Activated CD8-positive, alpha-beta T cell treated with anti-CD3 and anti-CD28 coated beads for 36 hours (primary cell): ENCODE data around the gene CIAO3. TPM values are rescaled to one million over a fixed set of nuclear protein-coding genes. Genes with fewer than 3 reads are reported as not detected.
"Not testable (repeated sequence)": the region's sequence is repeated elsewhere in the genome, so short reads cannot be mapped to it uniquely, and the experiment has no call there.

Source experiments
- ATAC-seq: fragments of 200-7000 bp; cut with Tn5 transposase; one replicate; pipeline ENCODE4 v1.10.0; 2021; ENCODE audit warnings: mild to moderate bottlenecking, moderate library complexity
- CTCF ChIA-PET: fragments of 350-600 bp; sonication (Branson Sonifier 250); formaldehyde crosslinking; loops from one replicate; lab custom pipeline; 2021; ENCODE audit warnings: antibody characterized with exemption; lab: Charles Lee
- POLR2A ChIA-PET: fragments of 350-600 bp; sonication (Branson Sonifier 250); formaldehyde crosslinking; loops from one replicate; lab custom pipeline; 2021; ENCODE audit warnings: antibody characterized with exemption; lab: Charles Lee
- DNase-seq: peaks from one replicate; pipeline ENCODE4 v3.0.0-alpha.2; 2020
- H3K27ac Mint-ChIP-seq: one replicate; pipeline ENCODE4 v1.8.0; 2021; ENCODE audit warnings: mild to moderate bottlenecking, mixed read lengths
- H3K27me3 Mint-ChIP-seq: one replicate; pipeline ENCODE4 v1.8.0; 2021; ENCODE audit warnings: mixed read lengths
- H3K36me3 Mint-ChIP-seq: one replicate; pipeline ENCODE4 v1.8.0; 2021; ENCODE audit warnings: low read depth, mixed read lengths
- H3K4me1 Mint-ChIP-seq: one replicate; pipeline ENCODE4 v1.8.0; 2021; ENCODE audit warnings: low read depth, mixed read lengths
- H3K4me3 Mint-ChIP-seq: one replicate; pipeline ENCODE4 v1.8.0; 2021; ENCODE audit warnings: mild to moderate bottlenecking, moderate library complexity, mixed read lengths
- H3K9me3 Mint-ChIP-seq: one replicate; pipeline ENCODE4 v1.8.0; 2021; ENCODE audit warnings: mixed read lengths
- CTCF ChIP-seq: fragments of 200-600 bp; IDR thresholded peaks from one replicate; pipeline ENCODE4 v1.8.0; 2022; ENCODE audit warnings: antibody characterized with exemption, mild to moderate bottlenecking
- intact Hi-C: fragments of 100-400 bp; cut with micrococcal nuclease; formaldehyde crosslinking; loops from one replicate; pipeline ENCODE4 v1.10.0; 2022
- total RNA-seq, 2 experiments: library from RNA; stranded (reverse); gene quantifications; one replicate each; pipeline ENCODE4 v1.2.3, GENCODE V29; 2021

Gene CIAO3
- total RNA-seq, 2 experiments from 2014 or later = 21.3 to 25.0 TPM

- H3K27me3 Mint-ChIP-seq = peaks cover 10% of the 10 kb centered on the region
- ChIA-PET POLR2A (interaction anchor here (1.1 to 3.9 kb wide), 9 partner anchors 11 to 70 kb away, joined by 3 to 37 read pairs (median 5); partner anchors contain the start of genes CCDC78, HAGHL and STUB1), CTCF (interaction anchor here (0.8 to 11.9 kb wide), 10 partner anchors 8 to 70 kb away, joined by 3 to 207 read pairs (median 3); partner anchors contain the start of genes ANTKMT, CCDC78, CHTF18 and CIAO3)
- ATAC-seq (peak; percentile 10), DNase-seq (no peak)
- no peaks in the 10 kb centered on the region for H3K36me3 Mint-ChIP-seq
- H3K4me1 Mint-ChIP-seq = peaks cover 27% of the 10 kb centered on the region
- intact Hi-C loops = no loop called here
- no peaks in the 10 kb centered on the region for H3K9me3 Mint-ChIP-seq
- H3K4me3 Mint-ChIP-seq = peak overlapping the region; percentile 80
- TF ChIP-seq CTCF = peak; percentile 40
- H3K27ac Mint-ChIP-seq = no peak overlapping the region
Observed at GRCh38 chr16:715477-716199, 25.2 kb downstream of the CIAO3 start.

- Mint-ChIP-seq H3K27me3 (peaks cover 12% of the 10 kb centered on the region), H3K4me3 (peak within 1 kb of the TSS; percentile 80), H3K9me3 (no peaks in the 10 kb centered on the region), H3K36me3 (no peaks in the 10 kb centered on the region), H3K4me1 (peaks cover 21% of the 10 kb centered on the region), H3K27ac (no peak within 1 kb of the TSS)
- DNase-seq (peak; percentile 94), ATAC-seq (peak; percentile 87)
- no peak for TF ChIP-seq CTCF
- CTCF ChIA-PET = interaction anchor here (0.9 to 11.9 kb wide), 7 partner anchors 11 to 71 kb away, joined by 3 to 207 read pairs (median 3); partner anchors contain the start of genes ANTKMT, CCDC78, CHTF18 and CIAO3
- intact Hi-C loops = no loop called here
- POLR2A ChIA-PET = interaction anchor here (1.1 to 3.9 kb wide), 5 partner anchors 11 to 71 kb away, joined by 3 to 37 read pairs (median 4); partner anchors contain the start of genes CCDC78 and HAGHL
Observed at GRCh38 chr16:714558-715476, 26.0 kb downstream of the CIAO3 start, which contains the start of gene METRN. METRN (plus strand) TSS chr16:715118; CDS start chr16:715290, 172 bp downstream.

- ATAC-seq (no peak), DNase-seq (no peak)
- H3K27me3 Mint-ChIP-seq = peaks cover 17% of the 10 kb centered on the region
- CTCF ChIA-PET = interaction anchor here (2.9 to 11.9 kb wide), 3 partner anchors 11 to 72 kb away, joined by 13 to 207 read pairs (median 149); partner anchors contain the start of genes ANTKMT, CCDC78, CHTF18 and HAGHL
- TF ChIP-seq CTCF = no peak
- intact Hi-C loops = no loop called here
- H3K36me3 Mint-ChIP-seq = no peaks in the 10 kb centered on the region
- no peak overlapping the region for H3K27ac Mint-ChIP-seq
- POLR2A ChIA-PET = interaction anchor here (1.5 to 3.9 kb wide), 2 partner anchors 12 to 19 kb away, joined by 3 to 37 read pairs; partner anchors contain the start of genes CCDC78 and HAGHL
- no peak overlapping the region for H3K4me3 Mint-ChIP-seq
- H3K9me3 Mint-ChIP-seq = no peaks in the 10 kb centered on the region
- H3K4me1 Mint-ChIP-seq = peaks cover 16% of the 10 kb centered on the region
Observed at GRCh38 chr16:714079-714478, 26.7 kb downstream of the CIAO3 start.

DNA sequence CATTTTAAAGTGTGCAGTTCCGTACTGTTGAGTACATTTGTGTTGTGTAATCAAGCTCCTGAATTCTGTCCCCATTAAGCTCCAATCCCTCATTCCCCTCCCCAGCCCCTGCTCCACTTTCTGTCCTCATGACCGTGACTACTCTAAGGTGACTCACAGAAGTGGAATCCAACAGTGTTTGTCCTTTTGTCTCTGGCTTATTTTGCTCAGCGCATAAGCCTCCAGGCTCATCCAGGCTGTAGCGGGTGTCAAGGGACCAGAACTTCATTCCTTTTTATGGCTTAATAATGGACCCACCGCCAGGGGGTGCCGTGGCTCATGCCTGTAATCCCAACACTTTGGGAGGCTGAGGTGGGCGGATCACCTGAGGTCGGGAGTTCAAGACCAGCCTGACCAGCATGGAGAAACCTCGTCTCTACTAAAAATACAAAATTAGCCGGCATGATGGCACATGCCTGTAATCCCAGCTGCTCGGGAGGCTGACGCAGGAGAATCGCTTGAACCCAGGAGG, 28.0 kb downstream of the CIAO3 start:
- peak; percentile 87 for DNase-seq
- peaks cover 29% of the 10 kb centered on the region for H3K27me3 Mint-ChIP-seq
- not testable (repeated sequence) for ATAC-seq, H3K27ac Mint-ChIP-seq, H3K9me3 Mint-ChIP-seq, H3K36me3 Mint-ChIP-seq, H3K4me3 Mint-ChIP-seq, H3K4me1 Mint-ChIP-seq
- TF ChIP-seq CTCF = peak; percentile 63
- intact Hi-C loops = loop anchor here (2.0 kb wide), 1 partner anchor 72 kb away; no protein-coding TSS in a partner anchor
- ChIA-PET CTCF (interaction anchor here (0.8 to 11.9 kb wide), 18 partner anchors 9 to 284 kb away, joined by 3 to 207 read pairs (median 4); partner anchors contain the start of genes ANTKMT, CCDC78, CHTF18 and CIAO3), POLR2A (interaction anchor here (0.9 to 1.7 kb wide), 4 partner anchors 9 to 76 kb away, joined by 3 to 7 read pairs (median 4); partner anchors contain the start of genes ANTKMT and CHTF18)
